T-helper 1 cell treated with Interleukin-12 subunit alpha and Interleukin-12 subunit beta and Interleukin-4 antibody, amounts not matched to agents 30 μg/mL and 1 μg/mL, for 36 hours (primary cell): Measurements from ENCODE around the gene CD53.
A peak's percentile ranks its signal among the peaks of the same experiment; 100 is the strongest.
"Not testable (repeated sequence)": the region's sequence is repeated elsewhere in the genome, so short reads cannot be mapped to it uniquely, and the experiment has no call there.

Experiments used
- H3K27ac Mint-ChIP-seq: one replicate; pipeline ENCODE4 v1.8.0; 2021; ENCODE audit warnings: mild to moderate bottlenecking, mixed read lengths
- H3K27me3 Mint-ChIP-seq: one replicate; pipeline ENCODE4 v1.8.0; 2021; ENCODE audit warnings: low read depth, mixed read lengths
- H3K36me3 Mint-ChIP-seq: one replicate; pipeline ENCODE4 v1.8.0; 2021; ENCODE audit warnings: low read depth, mixed read lengths
- H3K4me1 Mint-ChIP-seq: one replicate; pipeline ENCODE4 v1.8.0; 2021; ENCODE audit warnings: low read depth, mixed read lengths
- H3K4me3 Mint-ChIP-seq: one replicate; pipeline ENCODE4 v1.8.0; 2021; ENCODE audit warnings: mild to moderate bottlenecking, moderate library complexity, mixed read lengths
- H3K9me3 Mint-ChIP-seq: one replicate; pipeline ENCODE4 v1.8.0; 2021; ENCODE audit warnings: mixed read lengths

Gene CD53

GRCh38 chr1:110916669-110917306 lies 43.8 kb downstream of the CD53 start:
- peaks cover 14% of the 10 kb centered on the region for H3K4me1 Mint-ChIP-seq
- H3K27ac Mint-ChIP-seq: peak overlapping the region; percentile 53
- peaks cover 33% of the 10 kb centered on the region for H3K9me3 Mint-ChIP-seq
- H3K4me3 Mint-ChIP-seq: peak overlapping the region; percentile 43
- peaks cover 10% of the 10 kb centered on the region for H3K36me3 Mint-ChIP-seq
- peaks cover 8% of the 10 kb centered on the region for H3K27me3 Mint-ChIP-seq

GRCh38 chr1:110918016-110918415 lies 45.1 kb downstream of the CD53 start:
- H3K9me3 Mint-ChIP-seq: peaks cover 33% of the 10 kb centered on the region
- peak overlapping the region; percentile 43 for H3K4me3 Mint-ChIP-seq
- H3K27ac Mint-ChIP-seq: no peak overlapping the region
- H3K27me3 Mint-ChIP-seq: peaks cover 18% of the 10 kb centered on the region
- peaks cover 10% of the 10 kb centered on the region for H3K36me3 Mint-ChIP-seq
- peaks cover 14% of the 10 kb centered on the region for H3K4me1 Mint-ChIP-seq

GRCh38 chr1:110921953-110922352 lies 49.0 kb downstream of the CD53 start:
- H3K4me1 Mint-ChIP-seq: peaks cover 6% of the 10 kb centered on the region
- H3K36me3 Mint-ChIP-seq: peaks cover 14% of the 10 kb centered on the region
- no peak overlapping the region for H3K4me3 Mint-ChIP-seq
- H3K27me3 Mint-ChIP-seq: peaks cover 18% of the 10 kb centered on the region
- peaks cover 30% of the 10 kb centered on the region for H3K9me3 Mint-ChIP-seq
- H3K27ac Mint-ChIP-seq: no peak overlapping the region

- H3K9me3 Mint-ChIP-seq: peaks cover 44% of the 10 kb centered on the region
- H3K36me3 Mint-ChIP-seq: peaks cover 13% of the 10 kb centered on the region
- H3K4me3 Mint-ChIP-seq: no peak overlapping the region
- H3K27me3 Mint-ChIP-seq: peaks cover 4% of the 10 kb centered on the region
- no peak overlapping the region for H3K27ac Mint-ChIP-seq
- H3K4me1 Mint-ChIP-seq: no peaks in the 10 kb centered on the region
These were observed 54.6 kb downstream of the CD53 start for GRCh38 chr1:110927484-110928075.

GRCh38 chr1:110928191-110928590 lies 55.2 kb downstream of the CD53 start:
- Mint-ChIP-seq H3K27ac (no peak overlapping the region), H3K27me3 (no peaks in the 10 kb centered on the region), H3K9me3 (peaks cover 38% of the 10 kb centered on the region), H3K4me3 (no peak overlapping the region), H3K36me3 (peaks cover 10% of the 10 kb centered on the region), H3K4me1 (no peaks in the 10 kb centered on the region)

GRCh38 chr1:110928904-110929303 lies 56.0 kb downstream of the CD53 start:
- Mint-ChIP-seq H3K36me3 (peaks cover 10% of the 10 kb centered on the region), H3K27ac (no peak overlapping the region), H3K27me3 (no peaks in the 10 kb centered on the region), H3K9me3 (peaks cover 33% of the 10 kb centered on the region), H3K4me3 (no peak overlapping the region), H3K4me1 (no peaks in the 10 kb centered on the region)

GRCh38 chr1:110931097-110931496 lies 58.1 kb downstream of the CD53 start:
- not testable (repeated sequence) for H3K4me3 Mint-ChIP-seq, H3K27me3 Mint-ChIP-seq, H3K4me1 Mint-ChIP-seq, H3K27ac Mint-ChIP-seq
- Mint-ChIP-seq H3K36me3 (peaks cover 12% of the 10 kb centered on the region), H3K9me3 (peaks cover 45% of the 10 kb centered on the region)

GRCh38 chr1:110936567-110936966 lies 63.6 kb downstream of the CD53 start:
- Mint-ChIP-seq H3K36me3 (peaks cover 17% of the 10 kb centered on the region), H3K27ac (no peak overlapping the region), H3K4me3 (no peak overlapping the region), H3K27me3 (peaks cover 25% of the 10 kb centered on the region), H3K9me3 (peaks cover 48% of the 10 kb centered on the region), H3K4me1 (no peaks in the 10 kb centered on the region)

- H3K9me3 Mint-ChIP-seq: peaks cover 6% of the 10 kb centered on the region
- no peaks in the 10 kb centered on the region for H3K4me1 Mint-ChIP-seq
- peaks cover 27% of the 10 kb centered on the region for H3K36me3 Mint-ChIP-seq
- H3K27ac Mint-ChIP-seq: no peak overlapping the region
- H3K4me3 Mint-ChIP-seq: no peak overlapping the region
- peaks cover 6% of the 10 kb centered on the region for H3K27me3 Mint-ChIP-seq
These were observed 71.9 kb downstream of the CD53 start for GRCh38 chr1:110944806-110945205.

- H3K9me3 Mint-ChIP-seq: no peaks in the 10 kb centered on the region
- H3K4me1 Mint-ChIP-seq: peaks cover 3% of the 10 kb centered on the region
- no peak overlapping the region for H3K27ac Mint-ChIP-seq
- H3K27me3 Mint-ChIP-seq: no peaks in the 10 kb centered on the region
- H3K36me3 Mint-ChIP-seq: peaks cover 36% of the 10 kb centered on the region
- H3K4me3 Mint-ChIP-seq: no peak overlapping the region
These were observed 72.7 kb downstream of the CD53 start for GRCh38 chr1:110945626-110946025.

GRCh38 chr1:110948038-110948810 lies 75.3 kb downstream of the CD53 start:
- Mint-ChIP-seq H3K27ac (no peak overlapping the region), H3K4me3 (no peak overlapping the region), H3K36me3 (peaks cover 59% of the 10 kb centered on the region), H3K9me3 (no peaks in the 10 kb centered on the region), H3K27me3 (no peaks in the 10 kb centered on the region), H3K4me1 (peaks cover 8% of the 10 kb centered on the region)
